NK-92 treated with Interleukin-12 subunit alpha and Interleukin-12 subunit beta, amount 100 ng/mL, for 24 hours (cell line): ENCODE measurements around the gene MANEAL.
A peak's percentile ranks its signal among the peaks of the same experiment; 100 is the strongest.

Experiments
- DNase-seq: peaks from one replicate; lab custom pipeline; 2025; lab: John Stamatoyannopoulos, UW

MANEAL gene

DNA sequence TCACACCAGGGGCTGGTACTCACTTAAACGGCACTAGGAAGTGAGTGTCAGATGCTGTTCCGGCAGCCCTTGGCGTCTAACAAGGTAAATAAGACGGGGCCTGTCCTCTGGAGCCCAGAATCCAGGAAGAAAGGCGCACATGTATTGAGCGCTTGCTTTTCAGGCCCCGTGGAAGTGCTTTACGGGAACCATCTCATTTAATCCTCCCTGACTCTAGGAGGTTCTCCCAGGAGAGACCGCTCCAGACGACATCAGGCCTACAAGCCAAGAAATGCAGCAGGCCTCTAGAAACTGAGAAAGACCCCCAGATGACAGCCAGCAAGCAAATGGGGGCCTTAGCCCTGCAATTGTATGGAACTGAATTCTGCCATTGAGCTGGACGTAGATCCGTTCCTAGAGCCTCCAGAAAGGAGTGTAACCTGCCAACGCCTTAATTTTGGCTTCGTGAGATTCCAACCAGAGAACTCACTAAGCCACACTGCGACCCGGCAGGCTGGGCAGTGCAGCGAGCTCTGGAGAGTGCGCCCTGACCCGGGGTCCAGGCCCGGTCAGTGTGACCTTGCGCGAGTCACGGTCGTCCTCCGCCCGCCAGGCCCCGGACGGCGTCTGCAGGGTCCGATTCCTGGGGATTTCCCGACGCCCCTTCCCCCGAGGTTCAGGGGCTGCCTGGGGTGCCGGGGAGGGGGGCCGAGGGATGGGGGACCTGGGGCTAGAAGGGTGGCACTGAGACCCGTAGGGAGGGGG, 532 bp upstream of the MANEAL start:
- no peak for DNase-seq

DNA sequence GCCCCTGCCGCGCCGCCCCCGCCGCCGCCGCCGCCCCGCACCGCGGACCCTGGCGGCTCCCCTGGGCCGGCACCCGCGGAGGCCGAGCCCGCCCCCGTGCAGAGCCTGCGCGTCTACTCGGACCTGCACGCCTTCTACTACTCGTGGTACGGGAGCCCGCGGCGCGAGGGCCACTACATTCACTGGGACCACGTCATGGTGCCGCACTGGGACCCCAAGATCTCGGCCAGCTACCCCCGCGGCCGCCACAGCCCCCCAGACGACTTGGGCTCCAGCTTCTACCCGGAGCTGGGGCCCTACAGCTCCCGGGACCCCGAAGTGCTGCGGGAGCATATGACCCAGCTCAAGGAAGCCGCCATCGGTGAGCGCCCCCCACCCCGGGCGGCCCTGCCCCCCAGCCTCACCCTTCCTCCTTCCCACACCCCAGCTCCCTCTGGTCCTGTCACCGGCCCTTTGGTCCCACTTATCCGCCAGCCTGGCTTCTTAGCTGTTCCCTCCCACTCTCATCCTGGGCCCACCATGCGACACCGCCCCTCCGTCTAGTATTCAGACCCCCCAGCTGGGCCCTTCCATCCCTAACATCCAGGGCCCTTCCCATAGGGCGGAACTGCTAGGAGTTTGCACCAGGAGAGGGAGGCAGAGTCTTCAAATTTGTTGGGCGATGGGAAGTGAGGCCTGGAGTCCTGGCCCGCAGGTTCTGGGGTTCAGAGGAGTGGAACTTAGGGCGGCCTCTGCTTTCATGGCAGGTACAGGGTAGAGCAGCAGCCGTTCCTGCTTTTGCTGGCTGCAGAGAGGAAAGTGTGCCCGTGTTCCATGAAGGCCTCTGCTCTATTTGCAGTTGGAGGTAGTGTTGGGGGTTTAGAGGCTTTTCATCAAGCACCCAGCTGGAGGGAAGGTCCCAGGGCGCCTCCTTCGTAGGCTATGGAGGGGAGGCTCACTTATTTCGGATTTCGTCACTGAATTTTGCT, 1.0 kb downstream of the MANEAL start:
- no peak for DNase-seq

DNA sequence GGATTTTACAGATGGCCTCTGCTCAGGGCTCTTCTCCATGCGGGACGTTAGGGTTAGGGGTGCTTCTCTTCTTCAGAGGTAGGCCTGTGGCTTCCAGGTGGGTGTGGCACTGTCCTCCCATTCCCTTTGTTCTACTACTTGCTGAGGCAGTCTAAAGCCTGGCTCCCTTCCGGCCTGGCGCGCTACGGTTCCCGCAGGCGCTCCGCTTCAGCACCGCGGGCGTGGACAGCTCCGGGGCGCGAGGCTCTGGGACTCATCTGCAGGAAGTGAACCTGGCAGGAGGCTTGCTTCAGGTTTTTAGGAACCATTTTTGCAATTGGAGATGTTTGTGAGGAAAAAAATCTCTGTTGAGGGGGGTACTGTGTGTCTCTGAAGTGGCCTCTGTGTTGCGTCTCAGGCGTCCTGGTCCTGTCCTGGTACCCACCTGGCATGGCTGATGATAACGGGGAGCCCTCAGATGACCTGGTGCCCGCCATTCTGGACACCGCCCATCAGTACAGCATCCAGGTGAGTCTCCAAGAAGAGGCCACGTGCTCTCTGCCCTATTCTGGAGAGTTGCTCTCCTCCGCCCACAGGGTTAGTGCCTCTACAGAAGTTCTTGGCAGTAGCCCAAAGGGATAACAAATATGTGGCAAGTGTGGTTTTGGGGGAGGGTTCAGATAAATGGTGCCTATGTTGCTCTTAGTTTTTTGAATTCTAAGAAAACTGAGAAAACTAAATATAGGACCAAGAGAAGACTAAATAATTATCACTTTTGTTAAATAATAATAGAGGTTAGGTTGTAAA, 1.9 kb downstream of the MANEAL start:
- no peak for DNase-seq

DNA sequence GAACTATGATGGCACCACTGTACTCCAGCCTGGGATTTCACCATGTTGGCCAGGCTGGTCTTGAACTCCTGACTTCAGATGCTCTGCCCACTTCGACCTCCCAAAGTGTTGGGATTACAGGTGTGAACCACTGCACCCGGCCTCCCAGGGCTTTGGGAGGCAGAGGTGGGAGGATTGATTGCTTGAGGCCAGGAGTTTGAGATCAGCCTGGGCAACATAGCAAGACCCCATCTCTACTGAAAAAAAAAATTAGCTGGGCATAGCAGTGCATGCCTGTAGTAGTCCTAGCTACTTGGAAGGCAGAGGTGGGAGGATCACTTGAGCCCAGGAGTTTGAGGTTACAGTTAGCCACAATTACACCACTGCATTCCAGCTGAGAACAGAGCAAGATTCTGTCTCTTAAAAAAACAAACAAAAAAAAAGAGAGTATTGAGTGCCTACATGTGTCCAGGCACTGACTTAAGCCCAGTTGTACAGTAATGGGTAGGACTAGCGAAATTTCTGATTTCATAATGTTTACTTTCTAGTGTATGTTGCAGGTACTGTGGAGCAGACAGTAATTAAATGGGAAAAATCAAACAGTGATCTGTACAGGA, 4.2 kb downstream of the MANEAL start:
- no peak for DNase-seq

DNA sequence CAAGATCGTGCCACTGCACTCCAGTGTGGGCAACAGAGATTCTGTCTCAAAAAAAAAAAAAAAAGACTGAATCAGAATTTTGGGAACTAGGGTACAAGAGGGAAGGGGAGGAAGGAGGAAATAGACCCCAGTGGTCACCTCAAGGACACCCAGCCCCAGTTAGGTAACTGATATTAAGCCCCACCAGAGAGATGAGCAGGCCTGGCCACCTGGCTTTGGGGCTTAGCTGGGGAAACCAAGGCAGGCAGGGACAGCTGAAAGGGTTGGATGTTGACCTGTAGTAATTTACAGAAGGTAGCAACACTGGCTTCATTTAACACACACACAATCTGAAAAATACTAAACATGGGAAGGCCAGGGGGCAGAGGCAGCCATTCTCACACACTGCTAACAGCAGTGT, 8.8 kb downstream of the MANEAL start:
- DNase-seq, result no peak

DNA sequence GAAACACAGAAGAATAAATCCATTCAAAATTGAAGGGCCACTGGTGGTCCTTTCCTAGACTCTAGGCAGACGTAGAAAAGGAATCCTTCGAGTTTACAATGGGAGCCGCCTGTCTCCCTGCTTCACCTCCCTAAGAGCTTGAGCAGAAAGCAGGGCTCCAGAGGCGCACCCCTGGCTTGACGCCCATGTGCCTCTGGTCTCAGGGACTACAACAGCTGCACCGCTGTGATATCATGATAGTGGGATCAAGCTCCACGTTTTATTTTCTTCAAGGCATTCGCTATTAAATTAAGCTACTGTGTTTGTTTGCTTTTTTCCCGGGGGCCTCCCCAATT, 13.5 kb downstream of the MANEAL start:
- no peak for DNase-seq

DNA sequence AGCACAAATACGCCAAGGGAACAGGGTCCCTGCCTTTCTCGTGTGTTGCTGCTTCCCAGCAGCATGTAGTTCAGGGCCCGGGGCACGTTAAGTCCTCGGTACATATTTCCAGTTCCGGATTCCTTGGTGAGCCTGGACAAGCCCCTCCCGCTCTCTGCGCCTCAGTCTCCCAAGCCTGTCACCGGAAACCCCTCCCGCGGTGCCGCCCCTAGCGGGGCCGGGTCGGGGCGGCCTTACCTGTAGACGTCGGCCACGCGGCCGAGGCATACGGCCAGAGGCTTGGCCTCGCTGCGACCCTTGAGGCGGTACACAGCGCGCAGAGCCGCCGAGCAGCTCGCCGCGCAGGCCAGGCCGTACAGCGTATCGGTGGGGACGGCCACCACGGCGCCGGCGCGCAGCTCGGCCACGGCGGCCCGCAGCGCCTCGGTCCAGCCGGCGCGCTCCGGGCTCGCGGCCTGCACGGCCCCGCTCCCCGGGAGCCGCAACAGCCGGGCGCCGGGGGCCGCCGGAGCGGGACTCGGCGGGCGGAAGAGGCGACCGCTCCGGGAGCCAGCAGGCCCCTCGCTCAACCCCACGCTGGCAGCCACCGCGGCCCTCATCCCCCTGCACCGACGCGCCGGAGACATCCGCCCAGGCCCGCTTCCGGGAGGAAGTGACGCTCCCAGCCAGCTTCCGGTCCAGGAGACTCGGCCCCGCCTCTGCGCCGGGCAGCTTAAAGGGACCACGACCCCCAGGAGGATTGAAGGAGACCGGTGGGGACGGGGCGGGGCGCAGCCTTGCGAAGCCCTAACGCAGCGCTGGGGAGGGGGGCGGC, 14.1 kb downstream of the MANEAL start, which contains the start of the genes C1orf122 and YRDC:
TSS of gene C1orf122 (plus strand) at position 236 of the 814 bp plus-strand sequence. CDS start 615 bp downstream, outside the sequence.
TSS of gene YRDC (minus strand) at position 654 of the 814 bp plus-strand sequence. CDS start at position 626, 28 bp downstream.
- peak; percentile 86 for DNase-seq

DNA sequence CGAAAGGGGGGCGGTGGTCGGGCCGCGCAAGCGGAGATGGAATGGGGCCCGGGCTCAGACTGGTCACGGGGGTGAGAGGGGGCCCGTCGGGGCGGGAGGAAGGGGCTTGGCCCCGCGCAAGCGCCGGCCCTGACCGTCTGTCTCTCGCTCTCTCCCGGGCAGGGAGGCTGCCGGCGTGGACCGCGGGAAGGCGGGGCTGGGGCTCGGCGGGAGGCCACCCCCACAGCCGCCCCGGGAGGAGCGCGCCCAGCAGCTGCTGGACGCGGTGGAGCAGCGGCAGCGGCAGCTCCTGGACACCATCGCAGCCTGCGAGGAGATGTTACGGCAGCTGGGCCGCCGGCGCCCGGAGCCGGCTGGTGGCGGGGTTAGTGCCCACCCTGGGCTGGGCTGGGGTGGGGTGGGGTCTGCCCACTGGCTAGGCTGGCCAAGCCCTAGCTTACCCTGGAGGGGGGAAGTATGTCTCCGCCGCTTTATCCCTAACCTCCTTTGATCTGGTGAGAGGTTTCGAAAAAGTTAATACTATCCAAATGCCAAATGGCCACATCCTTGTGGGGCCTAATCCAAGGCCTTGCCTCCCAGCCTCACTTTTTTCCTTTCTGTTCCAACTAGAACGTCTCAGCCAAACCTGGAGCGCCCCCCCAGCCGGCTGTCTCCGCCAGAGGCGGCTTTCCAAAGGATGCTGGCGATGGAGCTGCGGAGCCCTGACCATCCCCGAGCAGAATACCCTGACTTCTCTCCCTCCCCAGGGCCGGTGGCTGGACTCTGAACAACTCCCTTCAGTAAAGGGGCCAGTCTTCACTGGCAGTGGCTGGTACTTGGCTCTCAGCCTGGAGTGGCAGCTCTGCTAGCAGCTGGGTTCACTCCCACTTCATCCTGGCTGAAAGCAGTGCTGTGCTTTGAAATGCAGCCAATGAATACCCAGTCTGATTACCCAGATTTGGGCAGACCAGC, 15.0 kb downstream of the MANEAL start:
- DNase-seq, result no peak

DNA sequence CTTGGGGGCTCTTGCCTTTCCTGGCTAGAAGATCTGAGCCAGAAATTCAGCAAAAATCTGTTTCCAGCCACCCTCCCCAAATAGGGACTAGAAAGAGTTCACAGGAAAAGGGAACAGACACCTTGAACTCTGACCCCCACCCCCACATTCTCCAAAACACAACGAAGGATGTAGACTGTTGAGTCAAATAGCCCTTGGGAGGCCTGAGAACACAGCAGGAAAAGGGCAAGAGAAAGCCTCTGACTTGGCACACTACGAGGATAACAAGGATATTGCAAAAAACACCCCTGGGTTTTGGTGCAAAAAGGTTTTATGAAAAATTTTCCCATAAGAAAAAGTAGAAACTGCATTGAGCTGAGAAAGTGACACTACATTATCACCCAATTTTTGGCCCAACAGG, 16.3 kb downstream of the MANEAL start:
- DNase-seq, result no peak

DNA sequence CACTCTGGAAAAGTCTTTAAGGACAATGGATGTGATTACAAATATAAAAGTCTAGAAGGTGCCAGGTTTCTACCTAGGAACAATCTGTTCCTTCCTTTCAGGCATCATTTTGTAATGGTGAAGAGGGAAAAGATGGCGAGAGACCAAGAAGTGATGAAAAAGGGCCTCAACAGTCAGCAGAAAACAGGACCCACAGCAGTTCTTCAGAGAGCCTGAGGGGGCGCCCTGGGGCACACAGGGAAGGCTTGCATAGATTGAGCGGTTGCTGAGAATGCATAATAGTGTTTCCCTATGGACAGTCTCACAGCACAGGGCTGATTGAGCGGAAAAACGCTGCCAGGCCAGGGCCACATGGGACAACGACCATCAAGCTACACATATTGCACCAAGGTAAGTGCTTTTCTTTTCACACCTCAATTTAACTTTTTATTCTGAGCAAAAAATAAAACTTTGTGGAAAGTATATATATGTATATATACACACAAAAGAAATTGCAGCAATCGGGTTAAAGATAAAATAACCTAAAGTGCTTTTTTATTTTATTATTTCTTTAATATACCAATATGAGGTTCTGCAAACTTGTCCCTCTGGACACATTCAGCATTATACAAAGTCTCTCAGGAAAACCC, 17.5 kb downstream of the MANEAL start:
- DNase-seq, result peak; percentile 27

DNA sequence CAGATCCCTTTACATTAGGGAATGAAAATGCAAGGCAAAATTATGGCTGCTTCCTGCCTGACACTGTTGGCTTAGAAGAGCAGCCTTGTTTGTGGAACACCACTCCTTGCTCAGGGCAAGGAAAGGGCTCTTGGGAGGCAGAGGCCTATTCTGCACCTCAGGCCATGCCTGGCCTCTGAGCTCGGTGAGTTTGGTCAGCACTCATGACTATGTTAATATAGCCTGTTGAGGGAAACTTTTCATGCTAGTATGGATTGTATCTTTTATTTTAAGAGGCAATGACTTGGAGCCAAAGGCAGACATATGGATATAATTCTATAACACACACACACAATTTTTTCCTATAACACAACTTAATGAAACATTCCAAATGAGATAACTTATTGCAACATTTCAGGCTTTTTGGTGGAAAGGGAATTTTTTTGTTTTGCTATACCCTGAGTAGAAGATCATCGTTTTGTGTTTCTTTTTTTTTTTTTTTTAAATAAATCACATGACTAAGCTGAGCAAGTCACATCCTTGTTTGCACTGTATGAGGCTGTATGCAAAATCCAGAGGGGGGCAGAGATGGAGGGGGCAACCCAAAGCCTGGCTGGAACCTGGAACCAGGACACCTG, 20.0 kb downstream of the MANEAL start:
- no peak for DNase-seq

DNA sequence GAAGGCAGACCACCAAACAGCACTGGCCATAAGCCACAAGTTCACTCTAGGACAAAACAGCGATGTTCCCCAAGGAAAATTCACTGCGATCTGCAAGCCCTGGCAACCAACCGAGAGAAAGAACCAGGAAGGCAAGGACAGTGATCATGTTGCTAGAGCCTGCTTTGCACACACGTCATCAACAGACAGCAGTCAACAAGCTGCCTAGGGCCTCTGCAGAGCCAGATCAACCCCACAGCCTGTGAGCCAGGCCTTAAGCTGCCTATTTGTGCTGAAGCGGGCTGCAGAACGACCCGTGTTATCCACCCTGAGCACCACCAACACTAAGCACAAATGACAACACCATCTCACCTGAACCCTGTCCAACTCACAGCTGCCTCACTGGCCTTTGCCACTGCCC, 20.6 kb downstream of the MANEAL start:
- DNase-seq, result no peak

DNA sequence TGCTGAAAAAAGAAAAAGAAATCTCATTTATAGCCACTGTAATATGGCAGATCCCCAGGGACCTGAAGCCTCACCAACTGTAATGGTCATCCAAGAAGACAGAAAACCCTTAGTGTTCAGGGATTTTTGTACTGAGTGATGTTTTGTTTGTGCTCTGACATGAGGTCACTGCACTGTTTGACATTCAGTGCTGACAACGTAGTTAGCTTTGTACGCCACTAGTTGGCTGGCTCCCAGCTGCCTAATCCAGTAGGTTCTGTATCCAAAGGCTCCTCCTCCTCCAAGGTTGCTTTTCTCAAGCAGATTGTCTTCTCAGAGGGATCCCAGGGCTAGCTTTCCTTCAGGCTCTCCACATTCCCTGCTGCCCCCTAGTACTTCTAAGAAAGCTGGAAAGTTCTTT, 23.8 kb downstream of the MANEAL start:
- no peak for DNase-seq

DNA sequence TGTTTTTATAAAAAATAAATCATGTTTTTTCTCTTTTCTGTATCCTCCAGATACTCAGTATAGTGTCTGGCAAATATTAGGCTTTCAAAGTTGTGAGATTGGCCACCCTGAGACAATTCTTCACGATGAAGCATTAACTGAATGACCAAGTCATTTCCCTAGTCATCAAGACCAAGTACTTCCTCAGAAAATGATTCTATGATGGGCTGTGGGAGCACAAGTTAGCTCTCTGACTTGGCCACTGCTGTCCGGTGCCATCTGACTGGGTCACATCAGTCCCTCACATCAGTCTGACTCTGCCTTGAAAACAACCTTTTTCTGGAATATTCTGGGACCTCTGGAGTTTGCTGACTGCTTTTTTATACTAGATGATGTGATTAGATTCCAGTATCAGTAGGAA, 27.8 kb downstream of the MANEAL start:
- DNase-seq, result no peak

DNA sequence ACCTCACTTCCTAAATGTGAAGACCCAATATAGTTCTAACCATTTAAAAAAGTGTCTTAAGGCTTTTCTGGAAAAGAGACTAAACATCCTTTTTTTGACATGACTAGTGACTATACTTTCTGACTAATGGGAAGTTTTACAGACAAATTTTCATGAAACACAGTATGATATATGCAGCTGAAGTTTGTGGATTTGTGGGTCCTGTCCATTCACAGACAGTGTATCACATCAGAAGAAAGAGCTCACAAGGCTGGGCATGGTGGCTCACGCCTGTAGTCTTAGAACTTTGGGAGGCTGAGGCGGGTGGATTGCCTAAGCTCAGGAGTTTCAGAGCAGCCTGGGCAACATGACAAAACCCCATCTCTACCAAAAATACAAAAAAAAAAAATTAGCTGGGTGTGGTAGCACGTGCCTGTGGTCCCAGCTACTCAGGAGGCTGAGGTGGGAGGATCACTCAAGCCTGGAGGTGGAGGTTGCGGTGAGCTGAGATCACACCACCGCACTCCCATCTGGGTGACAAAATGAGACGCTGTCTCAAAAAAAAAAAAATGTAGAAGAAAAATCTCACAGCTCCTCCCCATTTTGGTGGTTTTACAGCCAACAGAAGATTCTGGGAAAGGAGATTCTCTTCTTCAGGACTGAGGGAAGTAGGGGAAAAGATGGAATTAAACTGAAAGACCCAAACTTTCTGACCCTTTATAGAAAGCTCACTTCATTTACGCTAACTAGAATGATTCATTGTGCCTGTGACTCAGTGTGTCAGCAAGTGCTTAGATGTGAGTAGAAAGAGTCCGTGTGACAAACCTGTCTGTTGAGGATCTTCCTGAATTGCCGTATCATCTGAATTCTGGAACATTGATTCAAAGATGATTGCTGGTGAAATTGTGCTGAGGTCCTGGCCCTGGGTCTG, 29.5 kb downstream of the MANEAL start:
- DNase-seq, result no peak

DNA sequence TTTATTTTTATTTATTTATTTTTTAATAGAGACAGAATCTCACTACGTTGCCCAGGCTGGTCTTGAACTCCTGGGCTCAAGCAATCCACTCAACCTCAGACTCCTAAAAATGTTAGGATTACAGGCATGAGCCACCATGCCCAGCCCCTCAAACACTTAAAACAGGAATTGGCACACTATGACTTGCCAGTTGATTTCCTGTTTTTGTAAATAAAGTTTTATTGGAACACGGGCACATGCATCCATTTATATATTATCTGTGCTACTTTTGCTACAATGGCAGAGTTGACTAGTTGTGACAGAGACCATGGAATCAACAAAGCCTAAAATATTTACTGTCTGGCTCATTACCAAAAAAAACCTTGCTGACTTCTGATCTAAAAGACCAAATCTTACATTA, 30.4 kb downstream of the MANEAL start:
- DNase-seq, result no peak

DNA sequence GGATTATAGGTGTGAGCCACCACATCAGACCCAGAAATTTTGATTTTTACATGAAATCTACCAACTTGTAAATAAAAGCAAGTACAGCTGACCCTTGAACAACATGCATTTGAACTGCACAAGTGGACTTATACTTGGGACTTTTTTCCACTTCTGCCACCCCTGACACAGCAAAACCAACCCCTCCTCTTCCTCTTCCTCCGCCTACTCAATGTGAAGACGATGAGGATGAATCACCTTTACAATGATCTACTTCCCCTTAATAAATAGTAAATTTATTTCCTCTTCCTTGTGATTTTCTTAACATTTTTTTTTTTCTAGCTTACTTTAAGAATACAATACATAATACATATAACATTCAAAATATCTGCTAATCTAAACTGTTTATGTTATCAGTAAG, 31.9 kb downstream of the MANEAL start:
- DNase-seq, result no peak
